ENCODE results near the gene KIF26B.
"Not testable (repeated sequence)": the region's sequence is repeated elsewhere in the genome, so short reads cannot be mapped to it uniquely, and the experiment has no call there.

KIF26B gene

GRCh38 chr1:245154429-245155271 is at the start of gene KIF26B:
Gene KIF26B, plus strand, starts transcription at chr1:245154985. Its CDS starts 440 bp downstream, at chr1:245155425.
- peak; percentile 32 for DNase-seq

DNA sequence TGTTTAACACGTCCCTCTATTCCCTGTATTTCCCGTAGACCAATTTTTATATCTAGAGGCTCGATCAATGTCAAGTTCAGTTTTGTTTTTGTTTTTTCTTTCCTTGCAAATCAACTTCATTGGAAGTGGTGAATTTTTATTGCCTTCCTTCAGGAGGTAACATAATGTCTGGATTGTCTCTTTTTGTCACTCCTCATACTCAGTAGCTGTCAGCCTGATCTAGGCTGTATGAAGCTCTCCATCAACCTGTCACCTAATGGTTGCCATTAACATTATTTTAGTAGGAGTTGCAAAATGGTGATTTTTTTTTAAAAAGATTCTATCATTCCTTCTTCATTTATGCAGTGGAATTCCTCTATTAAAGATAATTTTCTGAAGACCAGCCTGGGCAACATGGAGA is 49.7 kb upstream of the KIF26B start:
- DNase-seq: no peak

DNA sequence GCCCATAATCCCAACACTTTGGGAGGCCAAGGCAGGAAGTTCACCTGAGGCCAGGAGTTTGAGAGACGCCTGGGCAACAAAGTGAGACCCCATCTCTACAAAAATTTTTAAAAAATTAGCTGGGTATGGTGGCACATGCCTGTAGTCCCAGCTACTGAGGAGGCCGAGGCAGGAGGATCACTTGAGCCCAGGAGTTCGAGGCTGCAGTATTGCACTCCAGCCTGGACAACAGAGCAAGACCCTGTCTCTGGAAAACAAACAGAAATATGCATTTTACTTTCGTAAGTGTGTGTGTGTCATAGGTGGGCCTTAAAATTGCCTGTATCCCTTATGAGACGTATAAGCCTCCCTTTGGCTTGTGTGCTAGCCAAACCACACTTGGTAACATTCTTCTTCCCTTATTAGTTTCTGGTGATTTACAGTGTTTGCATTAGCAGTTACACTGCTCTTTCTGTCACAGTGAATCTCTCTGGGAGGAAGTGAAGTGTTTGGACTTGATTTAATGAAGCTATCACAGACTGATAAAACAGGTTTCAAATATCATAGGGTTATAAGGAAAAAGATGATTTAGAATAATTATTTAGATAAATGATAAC is 48.9 kb upstream of the KIF26B start:
- no peak for DNase-seq

GRCh38 chr1:245107776-245108114 is 47.0 kb upstream of the KIF26B start:
- no peak for DNase-seq

DNA sequence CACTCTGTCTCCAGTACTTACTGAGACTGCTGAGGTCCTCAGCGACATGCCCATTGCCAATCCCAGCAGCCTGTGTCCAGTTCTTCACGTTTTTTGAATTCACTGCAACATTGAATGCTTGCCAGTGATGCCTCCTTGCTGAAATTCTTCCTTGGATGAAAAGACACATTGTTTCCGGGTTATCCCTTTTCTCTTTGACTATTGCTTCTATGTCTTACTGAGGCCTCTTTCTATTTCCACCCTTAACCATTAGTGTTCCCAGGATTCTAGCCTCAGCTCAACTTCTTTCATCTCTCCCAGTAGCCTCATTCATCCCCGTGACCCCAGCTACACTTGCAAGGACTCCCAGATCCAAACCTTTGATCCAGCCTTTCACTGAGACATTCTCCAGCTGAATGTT is 46.5 kb upstream of the KIF26B start:
- no peak for DNase-seq

DNA sequence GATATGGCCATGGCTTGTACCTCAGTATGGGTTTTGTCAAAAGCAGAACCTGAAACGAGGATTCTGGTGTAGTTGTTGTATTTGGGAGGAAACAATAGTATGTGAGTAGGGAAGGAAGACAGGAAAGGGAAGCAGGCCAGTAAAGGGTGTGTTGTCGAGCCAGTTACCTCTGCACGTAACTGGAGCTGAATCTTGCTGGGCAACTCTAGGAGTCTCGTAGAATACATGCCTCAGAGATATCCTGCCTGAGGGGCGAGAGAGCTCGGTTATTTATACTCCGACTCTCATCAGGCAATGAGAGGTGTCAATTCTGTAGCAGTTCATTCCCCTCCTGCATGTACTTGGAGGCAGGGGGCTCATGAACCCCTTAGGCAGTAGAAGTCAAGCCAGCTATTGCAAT is 45.9 kb upstream of the KIF26B start:
- DNase-seq: no peak

- DNase-seq: no peak
Observed at GRCh38 chr1:245110406-245110805, 44.4 kb upstream of the KIF26B start.

- no peak for DNase-seq
Observed at GRCh38 chr1:245111073-245111472, 43.7 kb upstream of the KIF26B start.

- DNase-seq: no peak
Observed at GRCh38 chr1:245113649-245114048, 41.1 kb upstream of the KIF26B start.

DNA sequence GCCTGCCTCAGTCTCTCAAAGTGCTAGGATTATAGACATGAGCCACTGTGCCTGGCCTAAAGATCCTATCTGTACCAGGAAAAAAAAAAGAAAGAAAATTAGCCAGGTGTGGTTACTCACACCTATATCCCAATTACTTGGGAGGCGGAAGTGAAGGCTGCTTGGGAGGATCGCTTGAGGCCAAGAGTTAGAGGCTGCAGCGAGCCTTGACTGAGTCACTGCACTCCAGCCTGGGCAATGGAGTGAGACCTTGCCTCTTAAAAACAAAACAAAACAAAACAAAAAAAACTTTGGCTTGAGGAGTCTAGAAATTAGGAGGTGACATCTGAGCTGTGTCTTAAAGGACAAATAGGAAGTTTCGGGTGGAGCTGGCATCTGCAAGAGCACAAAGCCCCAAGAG is 38.7 kb upstream of the KIF26B start:
- DNase-seq: no peak

GRCh38 chr1:245116751-245117150 is 38.0 kb upstream of the KIF26B start:
- DNase-seq: no peak

DNA sequence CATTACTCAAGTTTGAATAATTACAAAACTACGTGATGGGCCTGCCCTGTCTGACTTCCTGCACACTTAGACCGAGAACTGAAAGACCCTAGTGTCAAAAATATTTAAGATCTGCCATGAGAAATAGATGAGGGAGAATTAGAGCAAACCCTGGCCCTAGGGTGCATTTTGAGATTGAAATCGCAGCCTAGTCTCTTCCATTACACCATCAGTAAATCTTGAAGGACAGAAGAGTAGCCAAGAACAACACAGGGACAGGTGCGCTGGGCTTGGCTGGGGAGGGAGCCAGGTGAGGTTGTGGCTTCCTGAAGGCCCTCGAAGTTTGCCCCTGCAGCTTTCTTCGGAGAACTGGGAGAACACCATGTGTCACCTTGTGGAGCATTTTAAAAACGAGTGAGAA is 36.7 kb upstream of the KIF26B start:
- DNase-seq: no peak

GRCh38 chr1:245118806-245119205 is 36.0 kb upstream of the KIF26B start:
- DNase-seq: no peak

DNA sequence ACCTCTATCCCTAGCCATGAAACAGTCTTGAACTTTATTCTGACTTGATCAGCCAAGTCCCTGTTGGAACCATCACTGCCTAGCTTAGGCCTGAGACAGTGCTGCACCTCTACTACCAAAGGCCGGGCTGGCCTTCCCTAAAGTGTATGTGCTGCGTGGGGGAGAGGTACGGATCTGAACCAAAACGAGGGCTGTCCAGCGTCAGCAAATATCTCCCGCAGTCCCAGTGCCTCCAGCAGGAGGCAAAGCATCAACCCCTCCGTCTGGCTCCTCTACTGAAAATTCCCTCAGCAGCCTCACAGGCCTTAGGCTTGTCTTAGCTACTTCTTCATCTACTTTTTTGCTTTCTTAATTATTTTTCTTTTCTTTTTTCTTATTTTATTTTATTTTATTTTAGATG is 33.3 kb upstream of the KIF26B start:
- DNase-seq: no peak

DNA sequence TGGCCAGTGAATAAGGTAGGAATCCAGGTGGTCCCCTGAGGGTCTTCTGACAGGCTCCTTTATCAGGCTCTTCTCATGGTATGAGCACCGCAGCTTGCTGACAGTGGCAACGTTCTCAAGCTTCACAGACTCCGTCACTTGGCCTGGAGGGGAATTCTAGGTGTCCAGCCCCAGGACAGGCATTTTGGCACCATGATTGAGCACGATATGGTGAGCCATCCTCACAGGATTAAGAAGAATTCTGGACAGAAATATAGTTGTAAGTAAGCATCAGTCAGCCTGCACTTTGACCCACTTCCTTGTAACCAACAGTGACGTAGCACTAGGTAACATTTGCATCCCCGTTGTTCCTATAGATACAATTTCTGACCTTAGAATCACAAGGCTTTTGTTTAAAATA is 30.5 kb upstream of the KIF26B start:
- no peak for DNase-seq

GRCh38 chr1:245124644-245125043 is 30.1 kb upstream of the KIF26B start:
- no peak for DNase-seq

DNA sequence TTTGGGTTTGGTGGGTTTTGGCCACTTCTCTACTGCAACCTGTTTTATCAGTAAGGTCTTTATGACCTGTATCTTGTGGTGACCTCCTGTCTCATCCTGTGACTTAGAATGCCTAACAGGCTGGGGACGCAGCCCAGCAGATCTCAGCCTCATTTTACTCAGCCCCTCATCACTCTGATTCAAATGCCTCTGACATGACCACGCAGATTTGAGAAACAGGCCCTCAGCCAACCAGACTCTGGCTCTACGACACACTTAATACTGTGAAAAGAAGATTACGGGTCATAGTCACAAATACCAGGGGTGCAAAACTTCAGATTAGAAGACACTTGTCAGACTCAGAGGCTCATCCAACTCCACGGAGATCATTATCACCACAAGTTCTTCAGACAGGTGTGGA is 28.3 kb upstream of the KIF26B start:
- DNase-seq: no peak

GRCh38 chr1:245128381-245129101 is 26.2 kb upstream of the KIF26B start:
- no peak for DNase-seq

DNA sequence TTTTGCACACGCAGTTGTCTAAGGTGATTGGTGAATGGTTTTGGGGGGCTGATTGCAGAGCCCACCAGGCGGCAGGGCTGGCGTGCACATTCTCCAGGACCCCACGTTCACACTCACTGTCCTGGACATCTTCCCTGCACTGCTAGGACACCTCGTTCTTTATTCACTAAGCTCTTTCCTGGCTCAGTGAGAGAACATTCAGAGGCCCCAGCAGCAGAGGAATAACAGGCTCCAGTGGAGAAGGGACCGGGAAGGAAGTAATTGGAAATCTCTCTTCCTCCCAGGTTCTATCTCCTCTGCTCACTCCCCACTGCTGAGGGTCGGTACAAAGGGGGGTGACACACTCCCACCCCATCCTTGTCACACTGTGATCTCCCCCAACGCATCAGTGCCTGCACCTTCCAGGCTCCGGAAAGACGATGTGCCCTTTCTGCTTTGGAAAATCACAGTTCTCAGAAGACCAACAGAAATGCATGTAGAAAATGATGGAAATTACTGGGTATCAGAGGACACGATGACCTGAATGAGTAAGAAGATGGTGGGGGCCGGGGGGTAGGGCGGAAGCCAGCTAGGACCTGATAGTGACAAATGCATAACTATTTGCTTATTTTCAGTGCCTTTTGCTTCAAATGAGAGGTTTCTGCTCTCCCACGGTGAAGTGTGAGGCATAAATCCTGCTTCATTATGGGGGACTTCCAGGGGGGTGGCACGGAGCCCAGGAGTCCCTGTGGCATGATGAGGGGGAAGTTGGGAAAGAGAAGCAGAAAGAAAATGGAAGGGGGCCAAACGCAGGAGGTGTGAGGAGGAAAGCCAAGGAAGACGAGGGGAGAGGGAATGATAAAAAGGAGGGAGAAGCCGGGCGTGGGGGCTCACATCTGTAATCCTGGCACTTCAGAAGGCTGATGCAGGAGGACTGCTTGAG is 25.2 kb upstream of the KIF26B start:
- no peak for DNase-seq

DNA sequence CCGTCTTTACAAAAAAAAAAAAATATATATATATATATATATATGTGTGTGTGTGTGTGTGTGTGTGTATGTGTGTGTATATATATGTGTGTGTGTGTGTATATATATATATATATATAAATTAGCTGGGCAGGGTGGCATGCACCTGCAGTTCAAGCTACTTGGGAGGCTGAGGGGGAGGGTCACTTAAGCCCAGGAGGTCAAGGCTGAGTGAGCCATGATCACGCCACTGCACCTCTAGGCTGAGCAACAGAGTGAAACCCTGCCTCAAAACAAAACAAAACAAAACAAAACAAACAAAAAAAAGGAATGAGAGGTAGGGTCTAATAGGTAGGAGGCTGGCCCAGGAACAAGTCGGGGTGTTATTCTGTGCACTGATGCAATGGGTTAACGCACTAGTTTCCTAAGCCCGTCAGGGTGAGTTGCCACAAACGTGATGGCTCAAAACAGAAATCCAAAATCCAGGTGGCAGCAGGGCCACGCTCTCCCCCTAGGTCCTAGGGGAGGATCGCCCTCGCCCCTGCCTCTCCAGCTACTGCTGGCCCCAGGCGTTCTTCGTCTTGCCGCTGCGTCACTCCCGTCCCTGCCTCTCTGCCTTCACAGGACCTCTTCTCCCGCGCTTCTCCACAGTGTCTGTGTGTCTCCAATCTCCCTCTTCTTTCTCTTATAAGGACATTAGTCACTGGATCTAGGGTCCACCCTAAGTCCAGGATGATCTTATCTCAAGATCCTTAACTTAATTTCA is 24.3 kb upstream of the KIF26B start:
- DNase-seq: not testable (repeated sequence)

GRCh38 chr1:245131026-245131393 is 23.8 kb upstream of the KIF26B start:
- no peak for DNase-seq

GRCh38 chr1:245132771-245133170 is 22.0 kb upstream of the KIF26B start:
- no peak for DNase-seq

All from activated CD8-positive, alpha-beta memory T cell treated with anti-CD3 and anti-CD28 coated beads, Interleukin-2, amount 50 U/mL, for 4 hours (primary cell).